NK-92 (cell line): ENCODE measurements around the gene INTS11.
"Not testable (repeated sequence)": the region's sequence is repeated elsewhere in the genome, so short reads cannot be mapped to it uniquely, and the experiment has no call there.

Source experiments
- DNase-seq: peaks from one replicate; lab custom pipeline; 2025; ENCODE audit not compliant: unreplicated experiment; lab: John Stamatoyannopoulos, UW

The INTS11 gene

DNA sequence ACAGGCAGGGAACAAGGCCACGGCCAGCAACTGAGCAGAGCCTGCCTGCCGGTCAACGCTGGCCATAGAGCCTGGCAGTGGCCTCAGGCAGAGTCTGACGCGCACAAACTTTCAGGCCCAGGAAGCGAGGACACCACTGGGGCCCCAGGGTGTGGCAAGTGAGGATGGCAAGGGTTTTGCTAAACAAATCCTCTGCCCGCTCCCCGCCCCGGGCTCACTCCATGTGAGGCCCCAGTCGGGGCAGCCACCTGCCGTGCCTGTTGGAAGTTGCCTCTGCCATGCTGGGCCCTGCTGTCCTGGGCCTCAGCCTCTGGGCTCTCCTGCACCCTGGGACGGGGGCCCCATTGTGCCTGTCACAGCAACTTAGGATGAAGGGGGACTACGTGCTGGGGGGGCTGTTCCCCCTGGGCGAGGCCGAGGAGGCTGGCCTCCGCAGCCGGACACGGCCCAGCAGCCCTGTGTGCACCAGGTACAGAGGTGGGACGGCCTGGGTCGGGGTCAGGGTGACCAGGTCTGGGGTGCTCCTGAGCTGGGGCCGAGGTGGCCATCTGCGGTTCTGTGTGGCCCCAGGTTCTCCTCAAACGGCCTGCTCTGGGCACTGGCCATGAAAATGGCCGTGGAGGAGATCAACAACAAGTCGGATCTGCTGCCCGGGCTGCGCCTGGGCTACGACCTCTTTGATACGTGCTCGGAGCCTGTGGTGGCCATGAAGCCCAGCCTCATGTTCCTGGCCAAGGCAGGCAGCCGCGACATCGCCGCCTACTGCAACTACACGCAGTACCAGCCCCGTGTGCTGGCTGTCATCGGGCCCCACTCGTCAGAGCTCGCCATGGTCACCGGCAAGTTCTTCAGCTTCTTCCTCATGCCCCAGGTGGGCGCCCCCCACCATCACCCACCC is 6.9 kb upstream of the INTS11 start, which contains the start of gene TAS1R3:
Gene TAS1R3, plus strand, starts transcription at position 213 of the 898 bp plus-strand sequence. Its CDS starts 66 bp downstream, at position 279.
- DNase-seq: no peak

DNA sequence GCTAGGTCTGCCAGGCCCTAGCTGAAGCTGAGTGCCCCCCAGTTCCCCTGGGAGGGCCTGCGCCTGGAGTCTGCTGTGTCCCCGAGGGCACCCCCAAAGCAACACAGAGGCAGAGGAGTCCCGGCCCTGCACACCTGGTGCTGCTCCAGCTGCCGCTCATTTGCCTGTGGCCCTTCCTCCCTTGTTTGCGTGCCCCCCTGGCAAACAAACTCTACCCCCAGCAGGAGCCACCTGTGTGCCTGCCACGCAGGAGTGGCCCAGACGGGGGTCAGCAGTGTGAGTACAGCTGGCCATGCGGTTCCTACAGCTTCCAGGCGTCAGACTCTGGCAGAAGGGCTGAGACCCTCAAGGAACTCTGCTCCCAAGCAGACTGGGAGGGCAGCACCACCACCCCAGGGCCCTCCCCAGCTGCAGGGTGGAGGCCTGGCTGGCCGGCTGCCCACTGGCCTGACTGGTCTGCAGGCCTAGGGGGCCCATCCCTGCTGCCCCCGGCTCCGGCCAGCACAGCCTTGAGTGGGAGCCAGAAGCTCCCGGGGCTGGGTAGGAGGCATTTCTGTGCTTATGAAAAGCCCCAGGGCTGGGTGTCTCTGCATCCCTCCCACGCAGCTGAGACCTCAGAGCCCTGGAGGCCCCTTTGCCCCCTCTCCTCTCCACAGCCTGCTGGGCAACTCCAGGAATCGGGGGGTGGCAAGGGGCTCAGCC is 6.1 kb upstream of the INTS11 start:
- DNase-seq: no peak

DNA sequence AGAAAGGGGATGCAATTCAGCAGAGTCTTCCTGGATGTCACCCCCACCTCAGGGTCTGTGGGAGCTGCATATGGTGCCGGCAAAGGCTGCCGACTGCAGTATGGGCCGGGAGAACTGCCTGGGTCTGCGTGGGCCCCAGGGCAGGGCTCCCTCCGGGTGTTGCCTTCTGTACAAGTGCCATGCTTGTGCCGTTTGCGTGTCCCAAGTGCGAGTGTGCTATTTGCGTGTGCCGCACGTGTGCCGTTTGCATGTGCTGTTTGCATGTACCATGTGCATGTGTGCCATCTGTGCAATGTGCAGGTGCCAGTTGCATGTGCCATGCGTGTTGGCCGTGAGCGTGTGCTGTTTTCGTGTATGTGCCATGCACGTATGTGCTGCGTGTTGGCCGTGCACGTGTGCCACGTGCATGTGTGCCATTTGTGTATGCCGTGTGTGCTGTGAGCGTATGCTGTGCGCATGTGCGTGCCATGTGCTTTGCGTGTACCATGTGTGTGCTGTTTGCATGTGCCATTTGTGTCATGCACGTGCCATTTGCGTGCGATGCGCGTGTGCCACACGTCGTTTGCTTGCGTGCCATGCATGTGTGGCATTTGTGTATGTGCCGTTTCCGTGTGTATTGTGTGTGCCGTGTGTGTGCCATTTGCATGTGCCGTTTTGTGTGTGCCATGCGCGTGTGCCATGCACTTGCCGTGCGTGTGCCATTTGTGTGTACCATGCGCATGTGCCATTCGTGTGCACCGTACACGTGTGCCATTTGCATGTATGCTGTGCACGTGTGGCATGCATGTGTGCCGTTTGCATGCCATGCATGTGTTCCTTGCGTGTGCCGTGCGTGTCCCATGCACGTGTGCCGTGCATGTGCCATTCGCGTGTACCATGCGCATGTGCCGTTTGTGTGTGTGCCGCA is 5.1 kb upstream of the INTS11 start:
- no peak for DNase-seq

DNA sequence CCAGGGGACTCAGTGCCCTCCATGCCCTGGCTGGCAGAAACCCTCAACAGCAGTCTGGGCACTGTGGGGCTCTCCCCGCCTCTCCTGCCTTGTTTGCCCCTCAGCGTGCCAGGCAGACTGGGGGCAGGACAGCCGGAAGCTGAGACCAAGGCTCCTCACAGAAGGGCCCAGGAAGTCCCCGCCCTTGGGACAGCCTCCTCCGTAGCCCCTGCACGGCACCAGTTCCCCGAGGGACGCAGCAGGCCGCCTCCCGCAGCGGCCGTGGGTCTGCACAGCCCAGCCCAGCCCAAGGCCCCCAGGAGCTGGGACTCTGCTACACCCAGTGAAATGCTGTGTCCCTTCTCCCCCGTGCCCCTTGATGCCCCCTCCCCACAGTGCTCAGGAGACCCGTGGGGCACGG is 3.8 kb upstream of the INTS11 start:
- DNase-seq: no peak

DNA sequence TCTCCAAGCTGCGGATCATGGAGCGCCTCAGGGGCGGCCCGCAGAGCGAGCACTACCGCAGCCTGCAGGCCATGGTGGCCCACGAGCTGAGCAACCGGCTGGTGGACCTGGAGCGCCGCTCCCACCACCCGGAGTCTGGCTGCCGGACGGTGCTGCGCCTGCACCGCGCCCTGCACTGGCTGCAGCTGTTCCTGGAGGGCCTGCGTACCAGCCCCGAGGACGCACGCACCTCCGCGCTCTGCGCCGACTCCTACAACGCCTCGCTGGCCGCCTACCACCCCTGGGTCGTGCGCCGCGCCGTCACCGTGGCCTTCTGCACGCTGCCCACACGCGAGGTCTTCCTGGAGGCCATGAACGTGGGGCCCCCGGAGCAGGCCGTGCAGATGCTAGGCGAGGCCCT is 2.8 kb upstream of the INTS11 start:
- no peak for DNase-seq

DNA sequence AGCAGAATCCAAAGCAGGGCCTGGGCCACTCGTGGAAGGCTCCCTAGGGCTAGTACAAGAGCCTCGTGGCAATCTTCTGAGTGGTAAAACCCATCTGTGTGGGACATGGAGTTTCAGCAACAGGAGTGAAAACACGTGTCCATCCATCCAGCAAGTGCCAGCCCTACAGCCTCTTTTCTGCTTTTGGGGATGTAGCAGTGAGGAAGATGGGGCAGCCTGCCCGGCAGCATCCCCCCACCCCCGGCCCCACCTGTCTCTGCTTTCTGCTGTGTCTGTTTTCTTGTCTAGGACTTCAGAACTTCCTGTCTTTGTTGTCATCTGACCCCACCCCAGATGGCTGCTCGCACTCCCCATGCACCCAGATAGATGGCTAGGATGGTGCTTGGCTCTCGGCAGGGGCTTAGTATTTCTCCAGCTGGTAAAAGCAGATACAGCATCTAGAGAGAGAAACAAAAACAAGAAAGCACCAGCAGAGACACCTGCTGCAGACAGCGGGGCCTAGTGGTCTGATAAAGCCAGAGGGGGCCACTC is 1.7 kb upstream of the INTS11 start:
- no peak for DNase-seq

DNA sequence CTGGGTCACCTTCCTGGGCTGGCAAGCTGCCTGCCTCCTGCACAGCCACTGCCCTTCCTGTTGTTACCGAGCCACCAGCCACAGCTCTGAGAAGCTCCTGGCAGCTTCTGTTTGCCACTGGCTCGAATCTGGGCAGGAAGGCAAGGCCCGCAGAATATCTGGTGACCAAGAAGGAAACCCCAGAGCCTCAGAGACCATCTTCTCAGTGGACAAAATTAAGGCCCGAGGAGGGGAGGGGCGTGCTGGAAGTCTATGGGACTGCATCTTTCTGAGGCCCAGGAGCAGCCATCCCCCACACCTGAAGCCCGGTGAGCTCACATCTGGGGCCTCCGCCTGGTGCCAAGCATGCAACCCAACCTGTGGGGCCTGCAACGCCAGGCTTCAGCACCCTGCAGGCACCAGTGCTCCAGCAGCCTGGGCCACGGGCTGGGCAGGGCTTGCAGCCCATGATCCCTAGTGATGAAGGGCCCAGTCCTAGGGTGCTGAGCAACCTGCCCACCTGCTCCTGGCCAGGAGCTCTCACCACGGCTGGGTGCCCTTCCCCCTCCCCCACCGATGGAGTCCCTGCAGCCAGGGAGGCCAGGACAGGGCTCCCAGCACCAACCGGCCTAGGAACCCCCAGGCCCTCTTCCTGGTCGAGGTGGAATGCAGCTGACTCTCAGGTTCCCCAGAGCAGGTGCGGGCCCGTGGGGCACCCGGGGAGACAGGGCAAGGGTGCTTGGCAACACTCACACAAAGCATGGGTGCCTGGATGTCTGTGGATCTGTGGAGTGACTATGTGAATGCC is 1.0 kb upstream of the INTS11 start:
- no peak for DNase-seq

DNA sequence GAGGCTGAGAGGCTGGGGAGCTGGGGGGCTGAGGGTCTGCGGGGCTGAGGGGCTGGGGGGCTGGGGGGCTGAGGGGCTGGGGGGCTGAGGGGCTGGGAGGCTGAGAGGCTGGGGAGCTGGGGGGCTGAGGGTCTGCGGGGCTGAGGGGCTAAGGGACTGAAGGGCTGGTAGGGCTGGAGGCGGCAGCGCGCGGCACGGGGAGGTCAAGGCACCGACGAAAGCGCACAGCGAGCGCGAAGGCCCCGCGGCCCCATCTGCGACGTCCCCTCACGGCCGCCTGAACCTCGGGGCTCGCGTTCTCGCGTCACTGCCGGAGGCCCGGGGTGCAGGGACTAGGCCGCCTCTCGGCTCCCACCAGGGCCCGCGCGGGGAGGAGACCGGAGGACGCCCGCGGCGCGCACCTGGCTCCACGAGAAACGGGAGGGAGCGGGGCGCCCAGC is 356 bp downstream of the INTS11 start:
- no peak for DNase-seq

DNA sequence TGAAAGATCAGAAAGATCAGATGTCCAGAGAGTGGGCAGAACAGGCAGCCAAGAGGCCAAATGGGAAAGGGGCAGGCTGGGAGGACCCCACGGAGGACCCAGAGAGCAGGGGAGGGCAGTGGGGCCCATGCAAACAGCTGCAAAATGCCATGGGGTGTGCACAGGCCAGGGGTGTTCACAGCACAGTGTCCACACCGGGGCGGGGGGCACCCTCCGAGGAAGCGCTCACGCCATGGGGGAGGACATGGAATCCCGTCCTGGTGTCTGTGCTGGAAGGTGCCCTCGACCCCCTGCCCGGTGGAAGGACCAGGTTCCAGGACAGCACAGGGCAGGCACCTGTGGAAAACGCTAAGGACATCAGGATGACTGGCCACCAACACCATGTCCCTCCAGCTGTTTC is 1.5 kb downstream of the INTS11 start:
- DNase-seq: no peak

DNA sequence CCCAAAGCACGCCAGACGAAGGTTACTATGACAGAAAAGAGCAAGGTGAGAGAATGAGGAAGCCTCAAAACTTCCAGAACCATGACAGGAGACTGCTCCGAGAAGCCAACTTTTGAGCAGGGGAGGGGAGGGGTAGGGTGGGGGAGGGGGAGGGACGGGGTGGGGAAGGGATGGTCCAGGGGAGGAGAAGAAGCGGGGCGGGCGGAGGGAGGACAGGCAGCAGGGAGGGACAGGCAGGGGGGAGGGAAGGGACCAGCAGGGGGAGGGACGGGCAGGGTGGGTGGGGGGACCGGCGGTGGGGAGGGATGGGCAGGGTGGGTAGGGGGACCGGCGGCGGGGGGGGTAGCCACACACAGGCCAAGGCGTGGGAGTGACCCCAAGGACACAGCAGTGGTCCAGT is 2.0 kb downstream of the INTS11 start:
- no peak for DNase-seq

DNA sequence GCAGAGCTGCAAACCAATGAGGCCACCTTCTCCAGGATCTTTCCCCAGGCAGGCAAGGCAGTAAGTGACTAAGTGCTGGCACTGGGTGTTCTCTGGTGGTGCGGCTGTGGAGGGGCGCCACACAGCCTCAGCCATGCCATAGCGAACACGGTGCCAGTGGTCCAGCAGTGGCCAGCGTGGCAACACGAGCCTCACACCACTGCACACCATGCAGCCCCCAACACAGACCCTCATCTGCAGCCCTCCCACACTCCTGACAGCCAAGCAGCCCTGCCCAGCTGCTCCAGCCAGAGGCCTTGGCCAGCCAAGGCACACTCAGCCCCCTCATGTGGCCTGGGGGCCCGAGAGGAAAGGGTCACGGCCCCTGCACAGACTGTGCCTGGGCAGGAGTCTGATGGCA is 3.0 kb downstream of the INTS11 start:
- DNase-seq: no peak

DNA sequence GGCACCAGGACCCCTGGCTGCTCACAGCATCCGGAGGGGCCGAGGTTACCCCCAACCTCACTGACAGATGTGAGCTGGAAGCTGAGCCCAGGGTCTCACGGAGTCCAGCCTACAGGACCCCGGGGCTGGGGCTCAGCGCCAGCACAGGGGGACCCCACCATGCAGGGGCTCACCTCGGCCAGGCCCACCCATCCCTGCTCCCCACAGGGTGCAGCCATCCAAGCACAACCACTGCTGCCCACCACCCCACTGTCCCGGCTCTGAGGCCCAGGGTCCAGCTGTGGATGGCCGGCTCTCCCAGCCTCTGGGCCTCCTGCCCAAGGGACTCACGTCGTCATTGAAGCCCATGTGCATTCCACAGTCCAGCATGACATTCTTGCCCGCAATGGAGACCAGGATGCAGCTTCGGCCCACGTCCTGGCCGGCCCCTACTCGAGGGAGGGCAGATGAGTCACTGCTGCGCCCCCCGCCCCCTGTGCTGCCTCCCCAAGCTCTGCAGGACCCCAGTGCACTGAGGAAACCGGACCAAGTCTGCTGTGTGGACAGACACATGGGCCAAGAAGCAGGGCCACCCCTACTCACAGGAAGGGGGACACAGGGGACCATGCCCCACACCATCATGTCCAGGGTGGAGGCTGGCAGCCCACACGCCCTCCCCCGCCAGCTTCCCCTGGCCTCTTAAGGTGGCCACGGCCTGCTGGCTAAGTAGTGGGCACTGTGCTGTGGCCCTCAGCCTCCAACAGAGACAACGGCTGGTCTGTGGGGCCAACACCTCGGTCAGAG is 3.6 kb downstream of the INTS11 start:
- no peak for DNase-seq

DNA sequence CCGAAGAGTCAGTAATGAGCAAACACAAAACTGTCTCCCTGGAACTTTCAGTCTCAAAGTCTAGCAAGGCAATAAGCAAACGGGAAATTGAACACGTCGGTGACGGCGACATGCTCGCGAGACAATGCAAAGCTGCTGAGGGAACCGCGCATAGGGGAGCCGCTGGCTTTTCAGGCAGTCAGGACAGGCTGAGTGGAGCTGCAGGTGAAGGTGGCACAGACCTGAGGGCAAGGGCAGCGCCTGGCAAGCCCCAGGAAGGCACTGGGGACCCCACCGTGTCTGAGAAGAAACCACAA is 4.9 kb downstream of the INTS11 start:
- DNase-seq: no peak

DNA sequence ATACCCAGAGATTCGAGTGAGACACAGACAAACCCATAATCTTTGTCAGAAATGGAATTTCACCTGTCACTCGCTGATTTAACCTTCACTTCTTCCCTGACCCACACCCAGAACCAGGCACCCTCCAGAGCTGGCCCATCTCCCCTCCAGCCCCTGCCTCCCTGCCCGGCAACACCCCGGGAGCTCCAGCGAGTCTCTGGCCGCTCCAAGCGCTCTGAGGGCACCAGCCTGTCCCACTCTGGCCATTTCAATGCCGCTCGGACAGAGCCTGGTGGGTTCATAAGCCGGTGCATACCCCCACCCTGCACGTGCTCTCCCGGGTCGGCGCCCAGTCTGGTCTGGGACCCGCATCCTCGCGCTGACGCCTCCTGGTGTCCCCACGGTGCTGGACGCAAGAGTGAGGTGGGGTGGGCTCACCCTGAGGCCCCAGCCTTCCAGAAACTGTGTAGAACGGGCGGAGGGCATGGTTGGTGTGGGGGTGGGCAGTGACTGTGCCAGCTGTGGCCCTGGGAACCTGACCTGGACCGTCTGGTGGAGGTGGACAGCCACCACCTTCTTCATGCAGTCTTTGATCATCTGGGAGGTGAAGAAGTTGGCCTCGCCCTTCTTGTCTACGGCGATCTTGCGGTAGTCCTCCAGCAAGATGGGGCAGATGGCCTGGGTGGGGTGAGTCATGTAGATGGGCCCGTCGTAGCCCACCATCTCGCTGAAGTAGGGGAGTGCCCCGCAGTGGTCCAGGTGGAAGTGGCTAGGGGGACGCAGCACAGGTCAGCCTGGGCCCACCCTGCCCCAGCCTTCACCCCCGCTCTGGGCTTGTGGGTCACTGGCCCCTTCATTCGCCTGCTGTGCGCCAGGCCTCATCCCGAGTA is 5.4 kb downstream of the INTS11 start:
- DNase-seq: no peak

DNA sequence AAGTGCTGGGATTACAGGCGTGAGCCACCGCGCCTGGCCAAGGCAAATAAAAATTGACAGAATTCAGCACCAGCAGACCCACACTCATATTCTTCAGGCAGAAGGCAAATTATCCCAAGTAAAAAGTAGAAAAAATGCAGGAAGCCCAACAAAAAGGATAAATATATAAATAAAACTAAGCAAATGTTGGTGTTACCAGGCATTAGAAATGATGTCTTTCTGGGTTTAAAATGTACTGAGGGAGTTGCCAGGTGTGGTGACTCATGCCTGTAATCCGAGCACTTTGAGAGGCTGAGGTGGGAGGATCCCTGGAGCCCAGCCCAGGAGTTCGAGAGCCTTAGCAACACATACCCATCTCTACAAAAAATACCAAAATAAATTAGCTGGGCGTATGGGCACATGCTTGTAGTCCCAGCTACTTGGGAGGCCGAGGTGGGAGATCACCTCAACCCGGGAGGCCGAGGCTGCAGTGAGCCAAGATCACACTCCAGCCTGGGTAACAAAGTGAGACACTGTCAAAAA is 6.3 kb downstream of the INTS11 start:
- no peak for DNase-seq

DNA sequence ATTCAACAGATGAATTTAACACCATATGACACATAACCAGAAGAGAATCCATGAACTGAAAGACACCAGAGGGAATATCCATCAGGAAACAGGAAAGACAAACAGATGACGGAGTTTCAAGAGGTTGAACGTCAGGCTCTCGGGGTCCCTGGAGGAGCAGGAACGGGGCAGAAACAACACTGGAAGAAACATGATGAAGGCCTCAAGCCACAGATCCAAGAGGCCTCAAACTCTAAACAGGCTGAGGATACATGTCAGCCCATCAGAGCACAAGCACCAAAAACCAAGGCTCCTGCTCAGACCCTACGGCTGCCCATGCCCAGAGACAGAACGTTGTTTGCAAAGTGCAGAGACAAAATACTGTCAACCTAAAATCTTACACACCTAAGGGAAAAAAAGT is 7.0 kb downstream of the INTS11 start:
- DNase-seq: no peak

DNA sequence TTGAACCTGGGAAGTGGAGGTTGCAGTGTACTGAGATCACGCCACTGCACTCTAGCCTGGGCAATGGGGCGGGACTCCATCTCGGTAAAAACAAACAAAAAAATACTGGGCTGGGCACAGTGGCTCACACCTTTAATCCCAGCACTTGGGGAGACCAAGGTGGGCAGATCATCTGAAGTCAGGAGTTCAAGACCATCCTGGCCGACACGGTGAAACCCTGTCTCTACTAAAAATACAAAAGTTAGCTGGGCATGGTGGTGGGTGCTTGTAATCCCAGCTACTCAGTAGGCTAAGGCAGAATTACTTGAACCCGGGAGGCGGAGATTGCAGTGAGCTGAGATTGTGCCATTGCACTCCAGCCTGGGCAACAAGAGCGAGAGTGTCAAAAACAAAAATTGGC is 8.3 kb downstream of the INTS11 start:
- not testable (repeated sequence) for DNase-seq

DNA sequence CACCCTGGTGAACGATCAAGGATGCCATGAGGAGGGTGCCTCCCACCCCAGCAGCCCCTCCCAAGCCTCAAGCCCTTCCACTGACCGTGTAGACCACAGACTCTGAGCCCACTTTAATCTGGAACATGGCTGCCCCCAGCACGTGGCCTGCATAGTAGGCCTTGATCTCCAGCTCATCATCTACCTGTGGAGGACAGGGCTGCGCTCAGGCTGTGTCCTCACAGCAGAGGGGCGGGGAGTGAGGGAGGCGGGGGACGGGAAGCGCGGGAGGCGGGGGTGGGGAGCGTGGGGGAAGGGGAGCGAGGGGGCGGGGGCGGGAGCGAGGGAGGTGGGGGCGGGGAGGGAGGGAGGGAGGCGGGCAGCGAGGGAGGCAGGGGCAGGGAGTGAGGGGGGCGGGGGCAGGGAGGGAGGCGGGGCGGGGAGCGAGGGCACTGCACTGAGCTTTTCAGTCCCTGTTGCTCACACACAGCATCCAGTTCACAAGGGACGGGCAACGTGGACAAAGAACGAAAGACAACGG is 9.0 kb downstream of the INTS11 start:
- DNase-seq: no peak
